Natural killer cell (primary cell): Measurements from ENCODE around the gene TMEM114. TPM values are rescaled to one million over a fixed set of nuclear protein-coding genes. Genes with fewer than 3 reads are reported as not detected.

Experiments
- ATAC-seq, 3 donors: fragments of 150-1000 bp in 2 of 3; fragments of 200-7000 bp in 1 of 3; cut with Tn5 transposase; 1 replicate in 1 of 3; 2 replicates in 2 of 3; pipeline ENCODE4 v1.10.0; 2021; ENCODE audit warnings: mild to moderate bottlenecking in 2 of 3, moderate library complexity in 2 of 3
- DNase-seq, 2 donors: peaks; one replicate each; pipeline versions ENCODE4 v3.0.0 to v3.0.0-alpha.2; 2013 to 2021; ENCODE audit warnings: mixed read lengths in 1 of 2
- H3K27ac ChIP-seq: one replicate; pipeline ENCODE4 v1.5.1; 2013; ENCODE audit warnings: mild to moderate bottlenecking, low read length
- H3K27me3 ChIP-seq: one replicate; pipeline ENCODE4 v1.6.1; 2013; ENCODE audit warnings: low read length; ENCODE audit not compliant: control insufficient read depth, insufficient read depth
- H3K36me3 ChIP-seq: one replicate; pipeline ENCODE4 v1.6.1; 2013; ENCODE audit warnings: low read length; ENCODE audit not compliant: control insufficient read depth, insufficient read depth
- H3K4me1 ChIP-seq: one replicate; pipeline ENCODE4 v1.6.1; 2013; ENCODE audit warnings: low read length; ENCODE audit not compliant: control insufficient read depth, insufficient read depth
- H3K4me3 ChIP-seq: one replicate; pipeline ENCODE4 v1.5.1; 2013; ENCODE audit warnings: low read length
- H3K9me3 ChIP-seq: one replicate; pipeline ENCODE4 v1.6.1; 2013; ENCODE audit warnings: low read length; ENCODE audit not compliant: control insufficient read depth, insufficient read depth
- H3K27ac Mint-ChIP-seq, 2 donors: one replicate each; pipeline ENCODE4 v1.8.0; 2022; ENCODE audit warnings: mild to moderate bottlenecking in 2 of 2, mixed read lengths in 2 of 2, moderate library complexity in 1 of 2
- H3K27me3 Mint-ChIP-seq, 2 donors: one replicate each; pipeline ENCODE4 v1.8.0; 2022; ENCODE audit warnings: low read depth in 2 of 2, mixed read lengths in 2 of 2
- H3K36me3 Mint-ChIP-seq: one replicate; pipeline ENCODE4 v1.8.0; 2022; ENCODE audit warnings: mixed read lengths
- H3K4me1 Mint-ChIP-seq, 2 donors: one replicate each; pipeline ENCODE4 v1.8.0; 2022; ENCODE audit warnings: mixed read lengths in 2 of 2
- H3K4me3 Mint-ChIP-seq: one replicate; pipeline ENCODE4 v1.8.0; 2022; ENCODE audit warnings: mild to moderate bottlenecking, moderate library complexity, mixed read lengths
- H3K9me3 Mint-ChIP-seq, 2 donors: one replicate each; pipeline ENCODE4 v1.8.0; 2022; ENCODE audit warnings: mixed read lengths in 2 of 2
- CTCF ChIP-seq: fragments of 200-600 bp; IDR thresholded peaks from one replicate; pipeline ENCODE4 v1.8.0; 2022; ENCODE audit warnings: antibody characterized with exemption
- whole genome bisulfite sequencing: methylation state at CpG from one replicate; pipeline ENCODE4 v1.1.7; 2013; ENCODE audit warnings: missing lambda C conversion rate; ENCODE audit not compliant: insufficient coverage; 5-methylcytosine and 5-hydroxymethylcytosine counted together
- intact Hi-C: fragments of 100-400 bp; cut with micrococcal nuclease; formaldehyde crosslinking; loops from one replicate; pipeline ENCODE4 v1.14.2; 2022
- total RNA-seq, 4 donors: library from RNA; stranded (reverse); fragments of 120-200 nt in 1 of 4; gene quantifications; one replicate each; pipeline versions ENCODE4 v1.2.3 to v1.2.4, GENCODE V29; 2013 to 2022

TMEM114 gene
- total RNA-seq, 3 donors from 2014 or later (not counting 1 experiment from before 2014, with no cell fraction given), result not detected

- H3K9me3 ChIP-seq, result no peaks in the 10 kb centered on the region
- no peaks in the 10 kb centered on the region for H3K36me3 ChIP-seq
- no peaks in the 10 kb centered on the region for H3K4me1 ChIP-seq
- H3K27ac Mint-ChIP-seq, result no peak overlapping the region
- H3K4me3 Mint-ChIP-seq, result no peak overlapping the region
- no peak for TF ChIP-seq CTCF
- ATAC-seq, result no peak
- no peaks in the 10 kb centered on the region for H3K9me3 Mint-ChIP-seq
- no peaks in the 10 kb centered on the region for H3K4me1 Mint-ChIP-seq
- H3K27me3 ChIP-seq, result no peaks in the 10 kb centered on the region
- WGBS, result 28% methylated on average over 2 of the region's 2 CpGs
- intact Hi-C loops, result no loop called here
- H3K4me3 ChIP-seq, result no peak overlapping the region
- H3K36me3 Mint-ChIP-seq, result no peaks in the 10 kb centered on the region
- DNase-seq, result no peak
- peaks cover 13 to 42% of the 10 kb centered on the region in 2 donors for H3K27me3 Mint-ChIP-seq
- no peak overlapping the region for H3K27ac ChIP-seq
These were observed 47.9 kb downstream of the TMEM114 start for GRCh38 chr16:8542393-8542792.

GRCh38 chr16:8541868-8542267, 48.4 kb downstream of the TMEM114 start:
- Mint-ChIP-seq H3K27me3 (peaks cover 12 to 41% of the 10 kb centered on the region in 2 donors), H3K4me1 (no peaks in the 10 kb centered on the region), H3K27ac (no peak overlapping the region), H3K9me3 (no peaks in the 10 kb centered on the region), H3K4me3 (no peak overlapping the region), H3K36me3 (no peaks in the 10 kb centered on the region)
- TF ChIP-seq CTCF, result no peak
- no peaks in the 10 kb centered on the region for H3K9me3 ChIP-seq
- no peak overlapping the region for H3K27ac ChIP-seq
- H3K27me3 ChIP-seq, result no peaks in the 10 kb centered on the region
- WGBS, result 63% methylated on average over 3 of the region's 4 CpGs
- intact Hi-C loops, result no loop called here
- no peaks in the 10 kb centered on the region for H3K4me1 ChIP-seq
- ATAC-seq (no peak), DNase-seq (no peak)
- no peaks in the 10 kb centered on the region for H3K36me3 ChIP-seq
- H3K4me3 ChIP-seq, result no peak overlapping the region

GRCh38 chr16:8537691-8538342, 52.5 kb downstream of the TMEM114 start:
- Mint-ChIP-seq H3K9me3 (no peaks in the 10 kb centered on the region), H3K36me3 (no peaks in the 10 kb centered on the region), H3K27me3 (peaks cover 6 to 8% of the 10 kb centered on the region in 2 donors), H3K4me3 (no peak overlapping the region), H3K4me1 (no peaks in the 10 kb centered on the region), H3K27ac (no peak overlapping the region)
- H3K9me3 ChIP-seq, result no peaks in the 10 kb centered on the region
- DNase-seq (no peak), ATAC-seq (no peak)
- H3K4me3 ChIP-seq, result no peak overlapping the region
- intact Hi-C loops, result no loop called here
- H3K27me3 ChIP-seq, result no peaks in the 10 kb centered on the region
- H3K27ac ChIP-seq, result no peak overlapping the region
- H3K36me3 ChIP-seq, result no peaks in the 10 kb centered on the region
- TF ChIP-seq CTCF, result no peak
- no peaks in the 10 kb centered on the region for H3K4me1 ChIP-seq
- WGBS, result 80% methylated on average over 5 of the region's 6 CpGs

GRCh38 chr16:8533509-8533908, 56.8 kb downstream of the TMEM114 start:
- Histone ChIP-seq H3K4me1 (no peaks in the 10 kb centered on the region), H3K27me3 (no peaks in the 10 kb centered on the region), H3K36me3 (no peaks in the 10 kb centered on the region), H3K27ac (no peak overlapping the region), H3K9me3 (no peaks in the 10 kb centered on the region), H3K4me3 (no peak overlapping the region)
- Mint-ChIP-seq H3K27me3 (peaks cover 5 to 28% of the 10 kb centered on the region in 2 donors), H3K27ac (no peak overlapping the region), H3K36me3 (no peaks in the 10 kb centered on the region), H3K9me3 (no peaks in the 10 kb centered on the region), H3K4me1 (no peaks in the 10 kb centered on the region), H3K4me3 (no peak overlapping the region)
- ATAC-seq (no peak), DNase-seq (no peak)
- WGBS, result 82% methylated on average over 2 of the region's 2 CpGs
- intact Hi-C loops, result no loop called here
- TF ChIP-seq CTCF, result no peak
